Stimulated activated naive CD4-positive, alpha-beta T cell treated with Interleukin-2 at 50 U/mL for 16 hours (primary cell): ENCODE results near the gene FBXW12.
A peak's percentile ranks its signal among the peaks of the same experiment; 100 is the strongest.

ENCODE experiments used
- DNase-seq: peaks from one replicate; lab custom pipeline; 2025; lab: John Stamatoyannopoulos, UW

FBXW12 gene

GRCh38 chr3:48435774-48436476 is 63.9 kb downstream of the FBXW12 start:
- peak; percentile 81 for DNase-seq

- no peak for DNase-seq
Observed at GRCh38 chr3:48436477-48436787, 64.4 kb downstream of the FBXW12 start.

- no peak for DNase-seq
Observed at GRCh38 chr3:48436855-48437254, 64.8 kb downstream of the FBXW12 start.

GRCh38 chr3:48437812-48438211 is 65.8 kb downstream of the FBXW12 start:
- DNase-seq: no peak

GRCh38 chr3:48439820-48440589 is 68.0 kb downstream of the FBXW12 start, which contains the start of the genes CCDC51 and TMA7:
CCDC51 (minus strand) TSS chr3:48440119; CDS start chr3:48435128, 4,991 bp downstream.
TMA7 (plus strand) TSS chr3:48440257; CDS start chr3:48440297, 40 bp downstream.
- DNase-seq: peak; percentile 98

GRCh38 chr3:48440590-48440958 is 68.6 kb downstream of the FBXW12 start:
- no peak for DNase-seq

- no peak for DNase-seq
Observed at GRCh38 chr3:48441940-48442339, 69.9 kb downstream of the FBXW12 start.
